PC-9 (cell line): ENCODE measurements around the gene UNCX. TPM values are rescaled to one million over a fixed set of nuclear protein-coding genes. Genes with fewer than 3 reads are reported as not detected.

ENCODE experiments used
- BruUV-seq: library from RNA; stranded (reverse); fragments of 400-500 nt; replicated peaks from 2 replicates; lab custom pipeline; 2021; lab: Mats Ljungman, UMichigan
- CTCF ChIA-PET: fragments of 300-600 bp; sonication (Branson Sonifier 250); formaldehyde crosslinking; loops from one replicate; lab custom pipeline; 2022; ENCODE audit warnings: antibody characterized with exemption; lab: Charles Lee
- POLR2A ChIA-PET: fragments of 300-600 bp; sonication (Branson Sonifier 250); formaldehyde crosslinking; loops from one replicate; lab custom pipeline; 2022; ENCODE audit warnings: antibody characterized with exemption; ENCODE audit not compliant: unreplicated experiment; lab: Charles Lee
- DNase-seq, 2 experiments: peaks; one replicate each; pipeline versions ENCODE4 v3.0.0 to v3.0.0-alpha.2; 2015 to 2022; ENCODE audit warnings: mixed read lengths in 1 of 2
- H2AFZ ChIP-seq: fragments of 200-600 bp; sonication (generic); 2 replicates; pipeline ENCODE4 v1.8.1; 2017; ENCODE audit warnings: antibody characterized with exemption
- H3F3A ChIP-seq: fragments of 200-600 bp; sonication (generic); 2 replicates; pipeline ENCODE4 v1.8.1; 2017; ENCODE audit warnings: antibody characterized with exemption, mild to moderate bottlenecking, low read depth; ENCODE audit not compliant: insufficient read depth
- H3K27ac ChIP-seq: fragments of 200-600 bp; sonication (generic); 2 replicates; pipeline ENCODE4 v1.6.1; 2016; ENCODE audit warnings: mixed run types
- H3K27me3 ChIP-seq: fragments of 200-600 bp; sonication (generic); 2 replicates; pipeline ENCODE4 v1.6.1; 2016; ENCODE audit warnings: low read depth, mixed run types; ENCODE audit not compliant: insufficient read depth
- H3K36me3 ChIP-seq: fragments of 200-600 bp; sonication (generic); 2 replicates; pipeline ENCODE4 v1.6.1; 2016; ENCODE audit warnings: low read depth, mixed run types
- H3K4me1 ChIP-seq: fragments of 200-600 bp; sonication (generic); replicated peaks from 2 replicates; pipeline ENCODE4 v1.6.1; 2016; ENCODE audit warnings: mixed run types; ENCODE audit not compliant: insufficient read depth
- H3K4me2 ChIP-seq: fragments of 200-600 bp; sonication (generic); 2 replicates; pipeline ENCODE4 v1.6.1; 2017; ENCODE audit warnings: mixed run types
- H3K4me3 ChIP-seq: fragments of 200-600 bp; sonication (generic); 2 replicates; pipeline ENCODE4 v1.6.1; 2016; ENCODE audit warnings: mixed run types
- H3K79me2 ChIP-seq: fragments of 200-600 bp; sonication (generic); 2 replicates; pipeline ENCODE4 v1.6.1; 2017; ENCODE audit warnings: low read depth, mixed run types
- H3K9me2 ChIP-seq: fragments of 200-600 bp; sonication (generic); 2 replicates; pipeline ENCODE4 v1.8.1; 2017; ENCODE audit warnings: mild to moderate bottlenecking; ENCODE audit not compliant: insufficient read depth
- H3K9me3 ChIP-seq: fragments of 200-600 bp; sonication (generic); 2 replicates; pipeline ENCODE4 v1.8.1; 2016; ENCODE audit warnings: low read depth; ENCODE audit not compliant: insufficient read depth
- H4K20me1 ChIP-seq: fragments of 200-600 bp; sonication (generic); 2 replicates; pipeline ENCODE4 v1.8.1; 2017; ENCODE audit not compliant: insufficient read depth
- CTCF ChIP-seq: fragments of 200-600 bp; sonication (generic); conservative IDR thresholded peaks from 2 replicates; pipeline ENCODE4 v1.6.1; 2017; ENCODE audit warnings: mixed run types, antibody characterized with exemption, mild to moderate bottlenecking, moderate library complexity
- EZH2 ChIP-seq: fragments of 200-600 bp; sonication (generic); IDR thresholded peaks from 2 replicates; pipeline ENCODE4 v1.8.0; 2017; ENCODE audit warnings: antibody characterized with exemption, low read depth
- intact Hi-C: fragments of 100-400 bp; cut with micrococcal nuclease; formaldehyde crosslinking; loops from one replicate; pipeline ENCODE4 v1.10.0; 2022; ENCODE audit not compliant: unreplicated experiment
- total RNA-seq: library from RNA; stranded (reverse); gene quantifications from 2 replicates; pipeline ENCODE4 v1.2.3, GENCODE V29; 2021

UNCX gene
- total RNA-seq, 1 experiment from 2014 or later, result not detected

GRCh38 chr7:1263391-1263951 is 30.8 kb downstream of the UNCX start:
- H4K20me1 ChIP-seq, result no peaks in the 10 kb centered on the region; the same call in 1 of the 2 replicates
- no peak overlapping the region for H2AFZ ChIP-seq
- no peak overlapping the region for H3K27ac ChIP-seq
- no peak overlapping the region for H3K4me3 ChIP-seq
- H3F3A ChIP-seq, result no peaks in the 10 kb centered on the region
- ChIA-PET CTCF (no interaction called here), POLR2A (no interaction called here)
- no peaks in the 10 kb centered on the region for H3K9me3 ChIP-seq
- H3K4me1 ChIP-seq, result no peaks in the 10 kb centered on the region
- no TSS peak for BruUV-seq
- no peak overlapping the region for H3K4me2 ChIP-seq
- H3K36me3 ChIP-seq, result no peaks in the 10 kb centered on the region
- TF ChIP-seq EZH2 (0 out of 2 replicates have a peak, but pooled peaks have one; percentile 71), CTCF (no peak)
- H3K27me3 ChIP-seq, result peaks cover 94% of the 10 kb centered on the region
- DNase-seq, result no peak
- intact Hi-C loops, result no loop called here
- no peaks in the 10 kb centered on the region for H3K79me2 ChIP-seq
- no peaks in the 10 kb centered on the region for H3K9me2 ChIP-seq

- H3K27me3 ChIP-seq, result peaks cover 94% of the 10 kb centered on the region
- DNase-seq, result no peak
- no peak overlapping the region for H2AFZ ChIP-seq
- CTCF ChIA-PET, result no interaction called here
- H3K79me2 ChIP-seq, result no peaks in the 10 kb centered on the region
- TF ChIP-seq CTCF (no peak), EZH2 (no peak)
- no peak overlapping the region for H3K4me3 ChIP-seq
- intact Hi-C loops, result no loop called here
- H3K4me1 ChIP-seq, result no peaks in the 10 kb centered on the region
- H3K9me3 ChIP-seq, result no peaks in the 10 kb centered on the region
- H3K4me2 ChIP-seq, result no peak overlapping the region
- peaks cover 7% of the 10 kb centered on the region for H4K20me1 ChIP-seq
- BruUV-seq, result no TSS peak
- no peaks in the 10 kb centered on the region for H3F3A ChIP-seq
- no peaks in the 10 kb centered on the region for H3K36me3 ChIP-seq
- H3K9me2 ChIP-seq, result no peaks in the 10 kb centered on the region
- POLR2A ChIA-PET, result no interaction called here
- no peak overlapping the region for H3K27ac ChIP-seq
These were observed 31.9 kb downstream of the UNCX start for GRCh38 chr7:1264345-1265280.

GRCh38 chr7:1267016-1267900 is 34.6 kb downstream of the UNCX start:
- TF ChIP-seq EZH2, result no peak
- no peak for TF ChIP-seq CTCF
- CTCF ChIA-PET, result no interaction called here
- Histone ChIP-seq H4K20me1 (peaks cover 7% of the 10 kb centered on the region), H3K4me3 (no peak overlapping the region), H2AFZ (no peak overlapping the region), H3K27ac (no peak overlapping the region), H3K27me3 (peaks cover 92% of the 10 kb centered on the region), H3F3A (no peaks in the 10 kb centered on the region), H3K4me1 (no peaks in the 10 kb centered on the region), H3K4me2 (no peak overlapping the region), H3K9me3 (no peaks in the 10 kb centered on the region), H3K79me2 (no peaks in the 10 kb centered on the region), H3K36me3 (no peaks in the 10 kb centered on the region), H3K9me2 (no peaks in the 10 kb centered on the region)
- DNase-seq, result no peak
- BruUV-seq, result no TSS peak
- intact Hi-C loops, result no loop called here
- POLR2A ChIA-PET, result no interaction called here
